Breast epithelium (tissue), 3 donors: Measurements from ENCODE around the gene GOLGA6D.
"Not testable (repeated sequence)": the region's sequence is repeated elsewhere in the genome, so short reads cannot be mapped to it uniquely, and the experiment has no call there.

Experiments
- POLR2A ChIP-seq: fragments of 450-650 bp; IDR thresholded peaks from one replicate; pipeline ENCODE4 v1.6.1; 2016; ENCODE audit warnings: antibody characterized with exemption, mild to moderate bottlenecking, moderate library complexity
- POLR2AphosphoS5 ChIP-seq, 3 donors: sonication (generic); formaldehyde crosslinking; IDR thresholded peaks; one replicate each; pipeline ENCODE4 v1.6.1; 2017; ENCODE audit warnings: antibody characterized with exemption in 3 of 3
- TF ChIP-seq, protein P1 (sequence below), 3 donors: fragments of 450-650 bp; IDR thresholded peaks; one replicate each; pipeline ENCODE4 v1.5.1; 2016 to 2017; ENCODE audit warnings: antibody characterized with exemption in 3 of 3, mild to moderate bottlenecking in 3 of 3, moderate library complexity in 3 of 3

DNA sequence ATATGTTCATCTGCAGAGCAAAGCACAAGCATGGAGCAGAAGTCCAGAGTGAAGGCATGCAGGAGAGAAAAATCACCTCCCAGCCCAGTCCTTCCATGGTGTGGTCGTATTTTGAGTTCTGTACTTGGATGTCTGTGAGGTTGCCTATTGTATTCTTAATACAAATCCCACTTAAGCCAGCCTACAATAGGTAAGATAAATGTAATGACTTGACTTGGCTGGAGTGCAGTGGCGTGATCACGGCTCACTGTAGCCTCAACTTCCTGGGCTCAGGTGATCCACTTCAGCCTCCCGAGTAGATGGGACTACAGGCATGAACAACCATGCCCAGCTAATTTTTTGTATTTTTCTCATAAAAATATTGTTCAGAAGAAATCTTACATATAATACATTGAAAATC lies 31.3 kb upstream of the GOLGA6D start:
- TF ChIP-seq, protein P1, sequence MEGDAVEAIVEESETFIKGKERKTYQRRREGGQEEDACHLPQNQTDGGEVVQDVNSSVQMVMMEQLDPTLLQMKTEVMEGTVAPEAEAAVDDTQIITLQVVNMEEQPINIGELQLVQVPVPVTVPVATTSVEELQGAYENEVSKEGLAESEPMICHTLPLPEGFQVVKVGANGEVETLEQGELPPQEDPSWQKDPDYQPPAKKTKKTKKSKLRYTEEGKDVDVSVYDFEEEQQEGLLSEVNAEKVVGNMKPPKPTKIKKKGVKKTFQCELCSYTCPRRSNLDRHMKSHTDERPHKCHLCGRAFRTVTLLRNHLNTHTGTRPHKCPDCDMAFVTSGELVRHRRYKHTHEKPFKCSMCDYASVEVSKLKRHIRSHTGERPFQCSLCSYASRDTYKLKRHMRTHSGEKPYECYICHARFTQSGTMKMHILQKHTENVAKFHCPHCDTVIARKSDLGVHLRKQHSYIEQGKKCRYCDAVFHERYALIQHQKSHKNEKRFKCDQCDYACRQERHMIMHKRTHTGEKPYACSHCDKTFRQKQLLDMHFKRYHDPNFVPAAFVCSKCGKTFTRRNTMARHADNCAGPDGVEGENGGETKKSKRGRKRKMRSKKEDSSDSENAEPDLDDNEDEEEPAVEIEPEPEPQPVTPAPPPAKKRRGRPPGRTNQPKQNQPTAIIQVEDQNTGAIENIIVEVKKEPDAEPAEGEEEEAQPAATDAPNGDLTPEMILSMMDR (IDR thresholded peaks at IDR 0.05): not testable (repeated sequence)
- TF ChIP-seq POLR2A; POLR2AphosphoS5 (IDR thresholded peaks at IDR 0.05): not testable (repeated sequence)
